HepG2 (cell line): ENCODE results near the gene ADRM1. TPM values are rescaled to one million over a fixed set of nuclear protein-coding genes. Genes with fewer than 3 reads are reported as not detected.
A peak's percentile ranks its signal among the peaks of the same experiment; 100 is the strongest.

ENCODE experiments used
- AGO2 ChIP-seq: fragments of 200-400 bp; formaldehyde crosslinking; optimal IDR thresholded peaks from 2 replicates; pipeline ENCODE3; 2017; ENCODE audit warnings: mild to moderate bottlenecking, low read depth, low read length, moderate library complexity
- CENPT ChIP-seq: sonication (generic); formaldehyde crosslinking; IDR thresholded peaks from 2 replicates; pipeline ENCODE4 v1.8.0; 2022; ENCODE audit warnings: low read depth, mild to moderate bottlenecking, moderate library complexity, missing genetic modification reagents
- EED ChIP-seq: sonication (generic); formaldehyde crosslinking; IDR thresholded peaks from 2 replicates; pipeline ENCODE4 v1.5.0; 2020; ENCODE audit warnings: mild to moderate bottlenecking, missing genetic modification reagents
- TAF1 ChIP-seq: sonication (generic); formaldehyde crosslinking; IDR thresholded peaks from 2 replicates; pipeline ENCODE4 v1.4.0; 2020; ENCODE audit warnings: missing genetic modification reagents
- TBL1XR1 ChIP-seq: fragments of 150-350 bp; IDR thresholded peaks from 2 replicates; pipeline ENCODE4 v1.6.1; 2014; ENCODE audit warnings: borderline replicate concordance, low read length; ENCODE audit not compliant: partially characterized antibody
- ZFP90 ChIP-seq: sonication (generic); formaldehyde crosslinking; IDR thresholded peaks from 2 replicates; pipeline ENCODE4 v1.8.0; 2022; ENCODE audit warnings: missing genetic modification reagents, mild to moderate bottlenecking, inconsistent platforms, borderline replicate concordance
- ZNF225 ChIP-seq: sonication (generic); formaldehyde crosslinking; IDR thresholded peaks from 2 replicates; pipeline ENCODE4 v1.4.0; 2020; ENCODE audit warnings: mild to moderate bottlenecking, missing genetic modification reagents
- ZNF747 ChIP-seq: sonication (generic); formaldehyde crosslinking; IDR thresholded peaks from 2 replicates; pipeline ENCODE4 v1.8.1; 2023; ENCODE audit warnings: missing genetic modification reagents, mild to moderate bottlenecking, borderline replicate concordance
- ZNF75D ChIP-seq: sonication (generic); formaldehyde crosslinking; IDR thresholded peaks from 2 replicates; pipeline ENCODE4 v1.8.1; 2023; ENCODE audit warnings: missing genetic modification reagents, mild to moderate bottlenecking, borderline replicate concordance
- polyA plus RNA-seq, 8 experiments: library from polyadenylated mRNA; depleted of rRNA in 3 of 8; stranded (reverse) in 7 of 8; unstranded in 1 of 8; fragments of >200 nt; fragmentation: Illumina TruSeq in 4 of 8; extraction: Trizol in 4 of 8; gene quantifications; 2 replicates each; pipeline versions ENCODE4 v1.2.1 to v1.2.3, GENCODE V29; 2011 to 2016; ENCODE audit warnings: low read depth in 4 of 8, missing spikeins in 1 of 8, mixed read lengths in 1 of 8; ENCODE audit not compliant: insufficient read depth in 1 of 8
- total RNA-seq, 5 experiments: library from RNA; depleted of rRNA; stranded (reverse); fragments of >200 nt; fragmentation: Illumina TruSeq; extraction: Trizol; gene quantifications; 2 replicates each; pipeline ENCODE4 v1.2.3, GENCODE V29; 2016; ENCODE audit warnings: low read depth in 1 of 5
- TF ChIP-seq, protein P1 (sequence below): IDR thresholded peaks from 2 replicates; pipeline ENCODE4 v1.4.0; 2020; ENCODE audit warnings: mild to moderate bottlenecking, missing genetic modification reagents
- TF ChIP-seq, protein P2 (sequence below): sonication (generic); formaldehyde crosslinking; IDR thresholded peaks from 2 replicates; pipeline ENCODE4 v1.4.0; 2020; ENCODE audit warnings: mild to moderate bottlenecking, missing genetic modification reagents

ADRM1 gene
- total and polyA plus RNA-seq, 2 of the 13 experiments (the other 11 are each of a cell fraction or from before 2014, with no cell fraction given) = 92.9 to 154 TPM

DNA sequence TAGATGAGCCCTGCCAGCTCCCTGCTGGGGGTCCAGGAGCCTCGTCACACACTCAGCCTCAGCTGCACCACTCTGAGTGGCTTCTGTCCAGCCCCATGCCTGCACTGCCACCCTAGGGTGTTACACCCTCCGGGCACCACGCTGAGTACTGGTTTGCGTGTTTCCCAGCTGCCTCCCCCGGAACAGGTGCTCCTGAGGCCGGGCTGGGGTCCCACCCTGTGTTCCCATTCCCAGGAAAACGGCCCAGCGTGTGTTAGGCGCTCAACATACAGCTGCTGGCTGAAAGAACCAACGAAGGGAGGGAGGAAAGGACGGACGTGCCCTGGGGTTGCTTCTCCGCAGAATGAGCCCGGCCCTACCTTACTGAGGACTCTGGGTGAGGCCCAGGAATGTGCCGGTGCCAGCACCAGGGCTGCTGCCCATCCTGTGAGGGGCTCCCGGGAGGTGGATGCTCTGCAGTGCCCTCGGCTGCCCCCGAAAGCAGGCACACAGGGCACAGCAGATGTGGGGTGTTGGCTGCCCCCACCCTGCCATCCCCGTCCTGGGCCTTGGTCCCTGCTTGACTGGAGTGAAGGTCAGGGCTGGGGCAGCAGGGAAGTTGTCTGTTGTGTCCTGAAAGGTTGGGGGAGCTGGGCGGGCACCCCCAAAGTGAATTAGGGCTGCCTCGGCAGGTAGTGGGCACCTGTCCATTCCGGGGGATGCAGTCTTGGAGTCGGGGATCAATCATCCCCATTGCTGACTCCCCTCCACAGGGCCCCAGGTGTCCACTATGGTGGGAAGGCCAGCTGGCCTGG is 48.0 kb downstream of the ADRM1 start (continued):
- TF ChIP-seq, protein P1, sequence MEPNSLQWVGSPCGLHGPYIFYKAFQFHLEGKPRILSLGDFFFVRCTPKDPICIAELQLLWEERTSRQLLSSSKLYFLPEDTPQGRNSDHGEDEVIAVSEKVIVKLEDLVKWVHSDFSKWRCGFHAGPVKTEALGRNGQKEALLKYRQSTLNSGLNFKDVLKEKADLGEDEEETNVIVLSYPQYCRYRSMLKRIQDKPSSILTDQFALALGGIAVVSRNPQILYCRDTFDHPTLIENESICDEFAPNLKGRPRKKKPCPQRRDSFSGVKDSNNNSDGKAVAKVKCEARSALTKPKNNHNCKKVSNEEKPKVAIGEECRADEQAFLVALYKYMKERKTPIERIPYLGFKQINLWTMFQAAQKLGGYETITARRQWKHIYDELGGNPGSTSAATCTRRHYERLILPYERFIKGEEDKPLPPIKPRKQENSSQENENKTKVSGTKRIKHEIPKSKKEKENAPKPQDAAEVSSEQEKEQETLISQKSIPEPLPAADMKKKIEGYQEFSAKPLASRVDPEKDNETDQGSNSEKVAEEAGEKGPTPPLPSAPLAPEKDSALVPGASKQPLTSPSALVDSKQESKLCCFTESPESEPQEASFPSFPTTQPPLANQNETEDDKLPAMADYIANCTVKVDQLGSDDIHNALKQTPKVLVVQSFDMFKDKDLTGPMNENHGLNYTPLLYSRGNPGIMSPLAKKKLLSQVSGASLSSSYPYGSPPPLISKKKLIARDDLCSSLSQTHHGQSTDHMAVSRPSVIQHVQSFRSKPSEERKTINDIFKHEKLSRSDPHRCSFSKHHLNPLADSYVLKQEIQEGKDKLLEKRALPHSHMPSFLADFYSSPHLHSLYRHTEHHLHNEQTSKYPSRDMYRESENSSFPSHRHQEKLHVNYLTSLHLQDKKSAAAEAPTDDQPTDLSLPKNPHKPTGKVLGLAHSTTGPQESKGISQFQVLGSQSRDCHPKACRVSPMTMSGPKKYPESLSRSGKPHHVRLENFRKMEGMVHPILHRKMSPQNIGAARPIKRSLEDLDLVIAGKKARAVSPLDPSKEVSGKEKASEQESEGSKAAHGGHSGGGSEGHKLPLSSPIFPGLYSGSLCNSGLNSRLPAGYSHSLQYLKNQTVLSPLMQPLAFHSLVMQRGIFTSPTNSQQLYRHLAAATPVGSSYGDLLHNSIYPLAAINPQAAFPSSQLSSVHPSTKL = no peak
- TF ChIP-seq EED (CRISPR knock-in tag) = no peak
- TF ChIP-seq ZNF225 (CRISPR knock-in tag) = no peak
- TF ChIP-seq AGO2 = peak; percentile 2
- no peak for TF ChIP-seq TAF1 (CRISPR knock-in tag)
- TF ChIP-seq ZNF75D (CRISPR knock-in tag) = no peak
- TF ChIP-seq, protein P2, sequence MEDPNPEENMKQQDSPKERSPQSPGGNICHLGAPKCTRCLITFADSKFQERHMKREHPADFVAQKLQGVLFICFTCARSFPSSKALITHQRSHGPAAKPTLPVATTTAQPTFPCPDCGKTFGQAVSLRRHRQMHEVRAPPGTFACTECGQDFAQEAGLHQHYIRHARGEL = no peak
- 0 out of 2 replicates have a peak, but pooled peaks have one; percentile 42 for TF ChIP-seq CENPT (CRISPR knock-in tag)
- no peak for TF ChIP-seq ZNF747 (CRISPR knock-in tag)
- no peak for TF ChIP-seq ZFP90 (CRISPR knock-in tag)
- TF ChIP-seq TBL1XR1 = no peak
- TF ChIP-seq, all 625 proteins: peak for 8
